BLaER1 treated with 17β-estradiol and CSF1 and Interleukin-3, amounts not matched to agents 10 nM and 100 nM (cell line): Measurements from ENCODE around the gene CLSTN3.

Experiments used
- H3K27ac ChIP-seq, 11 experiments: shearing (Covaris generic); formaldehyde crosslinking; 2 replicates each; pipeline ENCODE4 v1.8.1; 2022
- H3K27me3 ChIP-seq, 11 experiments: shearing (Covaris generic); formaldehyde crosslinking; 2 replicates each; pipeline ENCODE4 v1.8.1; 2022
- H3K36me3 ChIP-seq, 11 experiments: shearing (Covaris generic); formaldehyde crosslinking; 2 replicates each; pipeline ENCODE4 v1.8.1; 2022
- H3K4me1 ChIP-seq, 10 experiments: shearing (Covaris generic); formaldehyde crosslinking; 2 replicates each; pipeline ENCODE4 v1.8.1; 2022
- H3K4me2 ChIP-seq, 11 experiments: shearing (Covaris generic); formaldehyde crosslinking; 2 replicates each; pipeline ENCODE4 v1.8.1; 2022
- H3K4me3 ChIP-seq, 10 experiments: shearing (Covaris generic); formaldehyde crosslinking; 2 replicates each; pipeline ENCODE4 v1.8.1; 2022
- H3K9ac ChIP-seq, 11 experiments: shearing (Covaris generic); formaldehyde crosslinking; 2 replicates each; pipeline ENCODE4 v1.8.1; 2022
- H3K9me3 ChIP-seq, 11 experiments: shearing (Covaris generic); formaldehyde crosslinking; replicated peaks in 1 of 11; 2 replicates each; pipeline ENCODE4 v1.8.1; 2022
- H4K20me1 ChIP-seq, 11 experiments: shearing (Covaris generic); formaldehyde crosslinking; 2 replicates each; pipeline ENCODE4 v1.8.1; 2022
- Cebpa-rat ChIP-seq, 11 experiments: shearing (Covaris generic); IDR thresholded peaks; 2 replicates each; pipeline ENCODE4 v1.8.1; 2022

Gene CLSTN3

GRCh38 chr12:7116196-7116595 lies 14.0 kb upstream of the CLSTN3 start:
- Histone ChIP-seq H3K9me3 (no peaks in the 10 kb centered on the region), H4K20me1 (peaks cover 0 to 15% (median 0%) of the 10 kb centered on the region in 11 experiments; a peak in 1 of 22 replicates), H3K9ac (no peak overlapping the region), H3K36me3 (peaks cover 0 to 36% (median 0%) of the 10 kb centered on the region in 11 experiments; a peak in 10 of 22 replicates), H3K27me3 (no peaks in the 10 kb centered on the region), H3K27ac (no peak overlapping the region), H3K4me3 (no peak overlapping the region), H3K4me1 (peaks cover 0 to 18% (median 0%) of the 10 kb centered on the region in 10 experiments; a peak in 5 of 20 replicates), H3K4me2 (no peak overlapping the region)
- TF ChIP-seq Cebpa-rat (IDR thresholded peaks at IDR 0.05), result no peak

- Histone ChIP-seq H3K27ac (no peak overlapping the region), H3K9ac (no peak overlapping the region), H3K4me1 (peaks cover 0 to 16% (median 0%) of the 10 kb centered on the region in 10 experiments; a peak in 5 of 20 replicates), H3K36me3 (peaks cover 0 to 36% (median 0%) of the 10 kb centered on the region in 11 experiments; a peak in 10 of 22 replicates), H3K4me2 (no peak overlapping the region), H4K20me1 (peaks cover 0 to 15% (median 0%) of the 10 kb centered on the region in 11 experiments; a peak in 1 of 22 replicates), H3K27me3 (no peaks in the 10 kb centered on the region), H3K4me3 (no peak overlapping the region), H3K9me3 (no peaks in the 10 kb centered on the region)
- TF ChIP-seq Cebpa-rat (IDR thresholded peaks at IDR 0.05), result no peak
These were observed 13.3 kb upstream of the CLSTN3 start for GRCh38 chr12:7116916-7117315.

- H3K36me3 ChIP-seq, result peaks cover 0 to 36% (median 0%) of the 10 kb centered on the region in 11 experiments; a peak in 10 of 22 replicates
- no peak overlapping the region for H3K4me2 ChIP-seq
- no peak for TF ChIP-seq Cebpa-rat (IDR thresholded peaks at IDR 0.05)
- peaks cover 0 to 15% (median 0%) of the 10 kb centered on the region in 11 experiments; a peak in 1 of 22 replicates for H4K20me1 ChIP-seq
- no peak overlapping the region for H3K9ac ChIP-seq
- H3K27ac ChIP-seq, result no peak overlapping the region
- no peaks in the 10 kb centered on the region for H3K27me3 ChIP-seq
- H3K9me3 ChIP-seq, result no peaks in the 10 kb centered on the region
- H3K4me3 ChIP-seq, result no peak overlapping the region
- peaks cover 0 to 17% (median 0%) of the 10 kb centered on the region in 10 experiments; a peak in 6 of 20 replicates for H3K4me1 ChIP-seq
These were observed 12.5 kb upstream of the CLSTN3 start for GRCh38 chr12:7117670-7118069.

- no peak overlapping the region for H3K4me3 ChIP-seq
- H3K27me3 ChIP-seq, result no peaks in the 10 kb centered on the region
- peaks cover 0 to 9% (median 0%) of the 10 kb centered on the region in 11 experiments; a peak in 1 of 22 replicates for H4K20me1 ChIP-seq
- H3K27ac ChIP-seq, result no peak overlapping the region
- peaks cover 0 to 19% (median 0%) of the 10 kb centered on the region in 10 experiments; a peak in 5 of 20 replicates for H3K4me1 ChIP-seq
- H3K4me2 ChIP-seq, result peak overlapping the region in 2 of 11 experiments; percentile 15 to 35; a peak in 2 of 22 replicates
- no peak overlapping the region for H3K9ac ChIP-seq
- H3K9me3 ChIP-seq, result no peaks in the 10 kb centered on the region
- H3K36me3 ChIP-seq, result peaks cover 0 to 36% (median 0%) of the 10 kb centered on the region in 11 experiments; a peak in 10 of 22 replicates
- no peak for TF ChIP-seq Cebpa-rat (IDR thresholded peaks at IDR 0.05)
These were observed 11.3 kb upstream of the CLSTN3 start for GRCh38 chr12:7118881-7119280.

- no peak overlapping the region for H3K27ac ChIP-seq
- H3K4me3 ChIP-seq, result no peak overlapping the region
- no peak overlapping the region for H3K9ac ChIP-seq
- H3K4me1 ChIP-seq, result peaks cover 0 to 19% (median 0%) of the 10 kb centered on the region in 10 experiments; a peak in 5 of 20 replicates
- peaks cover 0 to 6% (median 0%) of the 10 kb centered on the region in 11 experiments; a peak in 1 of 22 replicates for H4K20me1 ChIP-seq
- TF ChIP-seq Cebpa-rat (IDR thresholded peaks at IDR 0.05), result no peak
- no peaks in the 10 kb centered on the region for H3K27me3 ChIP-seq
- H3K4me2 ChIP-seq, result no peak overlapping the region
- no peaks in the 10 kb centered on the region for H3K9me3 ChIP-seq
- H3K36me3 ChIP-seq, result peaks cover 0 to 28% (median 0%) of the 10 kb centered on the region in 11 experiments; a peak in 10 of 22 replicates
These were observed 10.0 kb upstream of the CLSTN3 start for GRCh38 chr12:7120166-7120565.

- H4K20me1 ChIP-seq, result peaks cover 0 to 6% (median 0%) of the 10 kb centered on the region in 11 experiments; a peak in 1 of 22 replicates
- H3K9me3 ChIP-seq, result no peaks in the 10 kb centered on the region
- peaks cover 0 to 16% (median 0%) of the 10 kb centered on the region in 11 experiments; a peak in 7 of 22 replicates for H3K36me3 ChIP-seq
- no peak overlapping the region for H3K27ac ChIP-seq
- no peak overlapping the region for H3K9ac ChIP-seq
- H3K4me3 ChIP-seq, result no peak overlapping the region
- H3K27me3 ChIP-seq, result no peaks in the 10 kb centered on the region
- peaks cover 0 to 19% (median 0%) of the 10 kb centered on the region in 10 experiments; a peak in 5 of 20 replicates for H3K4me1 ChIP-seq
- no peak for TF ChIP-seq Cebpa-rat (IDR thresholded peaks at IDR 0.05)
- H3K4me2 ChIP-seq, result no peak overlapping the region
These were observed 8.8 kb upstream of the CLSTN3 start for GRCh38 chr12:7121324-7121723.

GRCh38 chr12:7122811-7123769 lies 7.1 kb upstream of the CLSTN3 start:
- H3K27me3 ChIP-seq, result no peaks in the 10 kb centered on the region
- no peak overlapping the region for H3K9ac ChIP-seq
- H4K20me1 ChIP-seq, result peaks cover 0 to 5% (median 0%) of the 10 kb centered on the region in 11 experiments; a peak in 1 of 22 replicates
- H3K4me2 ChIP-seq, result peak overlapping the region in 4 of 11 experiments; percentile 4 to 45 (median 22); a peak in 3 of 22 replicates
- H3K4me1 ChIP-seq, result peaks cover 0 to 18% (median 0%) of the 10 kb centered on the region in 10 experiments; a peak in 5 of 20 replicates
- TF ChIP-seq Cebpa-rat (IDR thresholded peaks at IDR 0.05), result no peak
- no peaks in the 10 kb centered on the region for H3K9me3 ChIP-seq
- H3K27ac ChIP-seq, result no peak overlapping the region
- H3K36me3 ChIP-seq, result peaks cover 0 to 5% (median 0%) of the 10 kb centered on the region in 11 experiments; a peak in 3 of 22 replicates
- no peak overlapping the region for H3K4me3 ChIP-seq

GRCh38 chr12:7123806-7124522 lies 6.2 kb upstream of the CLSTN3 start:
- Histone ChIP-seq H3K4me3 (no peak overlapping the region), H3K9ac (no peak overlapping the region), H3K27ac (no peak overlapping the region), H4K20me1 (no peaks in the 10 kb centered on the region), H3K27me3 (no peaks in the 10 kb centered on the region), H3K4me1 (peaks cover 1 to 12% (median 3%) of the 10 kb centered on the region in 10 experiments; a peak in 18 of 20 replicates), H3K4me2 (no peak overlapping the region), H3K36me3 (no peaks in the 10 kb centered on the region), H3K9me3 (no peaks in the 10 kb centered on the region)
- TF ChIP-seq Cebpa-rat (IDR thresholded peaks at IDR 0.05), result no peak
